ENCODE data around the gene TBXA2R. TPM values are rescaled to one million over a fixed set of nuclear protein-coding genes. Genes with fewer than 3 reads are reported as not detected.

TBXA2R gene
- total RNA-seq, 1 donor from 2014 or later: 4.9 TPM

- Histone ChIP-seq H3K4me1 (peaks cover 20% of the 10 kb centered on the region), H3K9me3 (no peaks in the 10 kb centered on the region), H3K4me3 (no peak overlapping the region), H3K27me3 (ENCODE audit: low read depth) (no peaks in the 10 kb centered on the region), H3K27ac (no peak overlapping the region), H3K36me3 (peaks cover 61% of the 10 kb centered on the region)
- intact Hi-C loops (cut with DNase I): no loop called here
- TF ChIP-seq CTCF (IDR thresholded peaks at IDR 0.05): no peak
- DNase-seq: no peak
- ATAC-seq: no peak
Observed at GRCh38 chr19:3620145-3620816, 13.6 kb upstream of the TBXA2R start.

GRCh38 chr19:3619631-3620012, 12.9 kb upstream of the TBXA2R start:
- no peak overlapping the region for H3K27ac ChIP-seq
- H3K9me3 ChIP-seq: no peaks in the 10 kb centered on the region
- no peak overlapping the region for H3K4me3 ChIP-seq
- peaks cover 13% of the 10 kb centered on the region for H3K4me1 ChIP-seq
- ATAC-seq (no peak), DNase-seq (no peak)
- no peak for TF ChIP-seq CTCF (IDR thresholded peaks at IDR 0.05)
- H3K36me3 ChIP-seq: peaks cover 61% of the 10 kb centered on the region
- no peaks in the 10 kb centered on the region for H3K27me3 ChIP-seq (ENCODE audit: low read depth)
- intact Hi-C loops (cut with DNase I): no loop called here

- DNase-seq: no peak
- TF ChIP-seq CTCF (IDR thresholded peaks at IDR 0.05): no peak
- ATAC-seq: no peak
- Histone ChIP-seq H3K4me1 (peaks cover 12% of the 10 kb centered on the region), H3K36me3 (peaks cover 61% of the 10 kb centered on the region), H3K9me3 (no peaks in the 10 kb centered on the region), H3K27me3 (ENCODE audit: low read depth) (no peaks in the 10 kb centered on the region), H3K27ac (no peak overlapping the region), H3K4me3 (no peak overlapping the region)
- intact Hi-C loops (cut with DNase I): no loop called here
Observed at GRCh38 chr19:3618811-3619630, 12.3 kb upstream of the TBXA2R start.

GRCh38 chr19:3618144-3618810, 11.6 kb upstream of the TBXA2R start:
- no peaks in the 10 kb centered on the region for H3K27me3 ChIP-seq (ENCODE audit: low read depth)
- ATAC-seq: peak; percentile 72 to 80
- peaks cover 63% of the 10 kb centered on the region for H3K36me3 ChIP-seq
- TF ChIP-seq CTCF (IDR thresholded peaks at IDR 0.05): peak; percentile 95
- H3K4me3 ChIP-seq: no peak overlapping the region
- H3K4me1 ChIP-seq: peaks cover 12% of the 10 kb centered on the region
- intact Hi-C loops (cut with DNase I): no loop called here
- H3K9me3 ChIP-seq: no peaks in the 10 kb centered on the region
- DNase-seq: no peak
- H3K27ac ChIP-seq: no peak overlapping the region

GRCh38 chr19:3617463-3617862, 10.8 kb upstream of the TBXA2R start:
- intact Hi-C loops (cut with DNase I): no loop called here

More at GRCh38 chr19:3617463-3617862, 10.8 kb upstream of the TBXA2R start:
- no peak for TF ChIP-seq CTCF (IDR thresholded peaks at IDR 0.05)
- H3K4me3 ChIP-seq: peak overlapping the region; percentile 10
- peaks cover 65% of the 10 kb centered on the region for H3K36me3 ChIP-seq
- no peak for DNase-seq
- H3K4me1 ChIP-seq: peaks cover 12% of the 10 kb centered on the region
- ATAC-seq: no peak
- H3K9me3 ChIP-seq: no peaks in the 10 kb centered on the region
- H3K27ac ChIP-seq: no peak overlapping the region
- H3K27me3 ChIP-seq (ENCODE audit: low read depth): no peaks in the 10 kb centered on the region

All from lower lobe of right lung (tissue), 2 donors.